Muscle of leg (tissue), 11 donors: ENCODE data around the gene PID1. TPM values are rescaled to one million over a fixed set of nuclear protein-coding genes. Genes with fewer than 3 reads are reported as not detected.
A peak's percentile ranks its signal among the peaks of the same experiment; 100 is the strongest.

Experiments
- DNase-seq: peaks from one replicate; pipeline ENCODE4 v3.0.0; 2013
- H3K27ac ChIP-seq: one replicate; pipeline ENCODE4 v1.5.1; 2013; ENCODE audit warnings: mild to moderate bottlenecking, low read length, control low read depth
- H3K27me3 ChIP-seq: one replicate; pipeline ENCODE4 v1.6.1; 2013; ENCODE audit warnings: low read length; ENCODE audit not compliant: control insufficient read depth, insufficient read depth
- H3K36me3 ChIP-seq: one replicate; pipeline ENCODE4 v1.6.1; 2013; ENCODE audit warnings: low read length; ENCODE audit not compliant: control insufficient read depth, insufficient read depth
- H3K4me1 ChIP-seq: one replicate; pipeline ENCODE4 v1.6.1; 2013; ENCODE audit warnings: low read length; ENCODE audit not compliant: control insufficient read depth, insufficient read depth
- H3K4me3 ChIP-seq: one replicate; pipeline ENCODE4 v1.5.1; 2013; ENCODE audit warnings: low read length, control low read depth
- H3K9me3 ChIP-seq: replicated peaks from 2 replicates; pipeline ENCODE4 v1.6.1; 2013; ENCODE audit warnings: low read depth, low read length; ENCODE audit not compliant: control insufficient read depth
- WGBS: methylation state at CpG from one replicate; pipeline ENCODE4 v1.1.5; 2013; ENCODE audit warnings: missing lambda C conversion rate; ENCODE audit not compliant: insufficient coverage; 5-methylcytosine and 5-hydroxymethylcytosine counted together
- polyA plus RNA-seq, 8 donors: library from polyadenylated mRNA; unstranded; fragments of 120-200 nt; gene quantifications; one replicate each; pipeline versions ENCODE4 v1.2.1 to v1.2.3, GENCODE V29; 2013; ENCODE audit warnings: inconsistent platforms in 1 of 8, low replicate concordance in 1 of 8; ENCODE audit not compliant: insufficient read length in 8 of 8, insufficient read depth in 1 of 8
- total RNA-seq: library from RNA; stranded (reverse); fragments of 120-200 nt; gene quantifications from one replicate; pipeline ENCODE4 v1.2.4, GENCODE V29; 2013

PID1 gene
- total and polyA plus RNA-seq, 9 donors, result 15.6 to 32.8 (median 28.4) TPM

- H3K36me3 ChIP-seq, result no peaks in the 10 kb centered on the region
- peaks cover 3% of the 10 kb centered on the region for H3K9me3 ChIP-seq
- no CpG with 5 or more reads among the region's 2 CpGs for WGBS
- no peak overlapping the region for H3K4me3 ChIP-seq
- no peak for DNase-seq
- H3K27me3 ChIP-seq, result no peaks in the 10 kb centered on the region
- H3K27ac ChIP-seq, result no peak overlapping the region
- H3K4me1 ChIP-seq, result no peaks in the 10 kb centered on the region
Measured at GRCh38 chr2:229073935-229074334, 197.2 kb downstream of the PID1 start.

- Histone ChIP-seq H3K36me3 (no peaks in the 10 kb centered on the region), H3K4me1 (no peaks in the 10 kb centered on the region), H3K4me3 (no peak overlapping the region), H3K9me3 (peaks cover 3% of the 10 kb centered on the region), H3K27me3 (no peaks in the 10 kb centered on the region), H3K27ac (peak overlapping the region; percentile 23)
- DNase-seq, result peak; percentile 81
- no CpG with 5 or more reads among the region's 5 CpGs for WGBS
Measured at GRCh38 chr2:229071292-229071976, 199.7 kb downstream of the PID1 start.

- Histone ChIP-seq H3K9me3 (no peaks in the 10 kb centered on the region), H3K27ac (no peak overlapping the region), H3K36me3 (no peaks in the 10 kb centered on the region), H3K27me3 (no peaks in the 10 kb centered on the region), H3K4me3 (no peak overlapping the region), H3K4me1 (no peaks in the 10 kb centered on the region)
- WGBS, result 33% methylated on average over 1 of the region's 4 CpGs
- peak; percentile 79 for DNase-seq
Measured at GRCh38 chr2:229066121-229066715, 204.9 kb downstream of the PID1 start.

- Histone ChIP-seq H3K4me1 (no peaks in the 10 kb centered on the region), H3K4me3 (no peak overlapping the region), H3K27me3 (no peaks in the 10 kb centered on the region), H3K36me3 (no peaks in the 10 kb centered on the region), H3K9me3 (no peaks in the 10 kb centered on the region), H3K27ac (no peak overlapping the region)
- peak; percentile 51 for DNase-seq
- 71% methylated on average over 1 of the region's 3 CpGs for WGBS
Measured at GRCh38 chr2:229064749-229065148, 206.3 kb downstream of the PID1 start.

GRCh38 chr2:229060147-229060546 lies 210.9 kb downstream of the PID1 start:
- H3K9me3 ChIP-seq, result no peaks in the 10 kb centered on the region
- H3K36me3 ChIP-seq, result no peaks in the 10 kb centered on the region
- no peak overlapping the region for H3K4me3 ChIP-seq
- DNase-seq, result no peak
- no peaks in the 10 kb centered on the region for H3K27me3 ChIP-seq
- H3K27ac ChIP-seq, result no peak overlapping the region
- no peaks in the 10 kb centered on the region for H3K4me1 ChIP-seq

GRCh38 chr2:229059331-229060033 lies 211.6 kb downstream of the PID1 start:
- no peaks in the 10 kb centered on the region for H3K27me3 ChIP-seq
- no peak overlapping the region for H3K4me3 ChIP-seq
- no CpG with 5 or more reads among the region's 3 CpGs for WGBS
- H3K4me1 ChIP-seq, result no peaks in the 10 kb centered on the region
- H3K27ac ChIP-seq, result no peak overlapping the region
- no peak for DNase-seq
- no peaks in the 10 kb centered on the region for H3K9me3 ChIP-seq
- no peaks in the 10 kb centered on the region for H3K36me3 ChIP-seq

- Histone ChIP-seq H3K36me3 (no peaks in the 10 kb centered on the region), H3K9me3 (no peaks in the 10 kb centered on the region), H3K4me1 (peaks cover 2% of the 10 kb centered on the region), H3K4me3 (no peak overlapping the region), H3K27ac (no peak overlapping the region), H3K27me3 (no peaks in the 10 kb centered on the region)
- no peak for DNase-seq
- no CpG with 5 or more reads among the region's 4 CpGs for WGBS
Measured at GRCh38 chr2:229057976-229058553, 213.0 kb downstream of the PID1 start.

GRCh38 chr2:229054311-229054710 lies 216.8 kb downstream of the PID1 start:
- H3K4me1 ChIP-seq, result peaks cover 5% of the 10 kb centered on the region
- no peak overlapping the region for H3K27ac ChIP-seq
- no peak overlapping the region for H3K4me3 ChIP-seq
- H3K36me3 ChIP-seq, result no peaks in the 10 kb centered on the region
- 80% methylated on average over 3 of the region's 5 CpGs for WGBS
- H3K9me3 ChIP-seq, result no peaks in the 10 kb centered on the region
- no peaks in the 10 kb centered on the region for H3K27me3 ChIP-seq
- no peak for DNase-seq

- H3K27ac ChIP-seq, result no peak overlapping the region
- H3K4me3 ChIP-seq, result no peak overlapping the region
- no peaks in the 10 kb centered on the region for H3K9me3 ChIP-seq
- H3K4me1 ChIP-seq, result peaks cover 5% of the 10 kb centered on the region
- no CpG with 5 or more reads among the region's 2 CpGs for WGBS
- no peaks in the 10 kb centered on the region for H3K27me3 ChIP-seq
- no peaks in the 10 kb centered on the region for H3K36me3 ChIP-seq
- DNase-seq, result no peak
Measured at GRCh38 chr2:229051798-229052197, 219.3 kb downstream of the PID1 start.

- Histone ChIP-seq H3K4me1 (peaks cover 5% of the 10 kb centered on the region), H3K27me3 (no peaks in the 10 kb centered on the region), H3K9me3 (no peaks in the 10 kb centered on the region), H3K4me3 (no peak overlapping the region), H3K36me3 (no peaks in the 10 kb centered on the region), H3K27ac (no peak overlapping the region)
- peak; percentile 65 for DNase-seq
- WGBS, result 60% methylated on average over 1 of the region's 5 CpGs
Measured at GRCh38 chr2:229050133-229050532, 221.0 kb downstream of the PID1 start.
